ENCODE data around the gene DNA2. TPM values are rescaled to one million over a fixed set of nuclear protein-coding genes. Genes with fewer than 3 reads are reported as not detected.

DNA2 gene
- total RNA-seq, 1 donor from 2014 or later: 3.7 TPM

- Histone ChIP-seq H3K4me1 (no peaks in the 10 kb centered on the region), H3K9me3 (no peaks in the 10 kb centered on the region), H3K27ac (no peak overlapping the region), H3K36me3 (no peaks in the 10 kb centered on the region), H3K4me3 (no peak overlapping the region), H3K27me3 (no peaks in the 10 kb centered on the region)
- TF ChIP-seq POLR2A (IDR thresholded peaks at IDR 0.05) (no peak), CTCF (IDR thresholded peaks at IDR 0.05) (no peak), POLR2AphosphoS5 (IDR thresholded peaks at IDR 0.05; ENCODE audit: insufficient read depth in 1 of 2, low read depth in 1 of 2) (no peak)
- no peak for DNase-seq (ENCODE audit: extremely low spot score in 2 of 2)
- intact Hi-C loops (cut with DNase I): no loop called here
Observed at GRCh38 chr10:68428396-68429104, 43.2 kb downstream of the DNA2 start.

GRCh38 chr10:68424454-68425014, 47.2 kb downstream of the DNA2 start:
- TF ChIP-seq POLR2A (IDR thresholded peaks at IDR 0.05): no peak
- TF ChIP-seq POLR2AphosphoS5 (IDR thresholded peaks at IDR 0.05; ENCODE audit: insufficient read depth in 1 of 2, low read depth in 1 of 2): no peak
- TF ChIP-seq CTCF (IDR thresholded peaks at IDR 0.05): no peak
- intact Hi-C loops (cut with DNase I): no loop called here
- no peaks in the 10 kb centered on the region for H3K4me1 ChIP-seq
- H3K27me3 ChIP-seq: no peaks in the 10 kb centered on the region
- H3K4me3 ChIP-seq: no peak overlapping the region
- no peak for DNase-seq (ENCODE audit: extremely low spot score in 2 of 2)
- H3K36me3 ChIP-seq: no peaks in the 10 kb centered on the region
- no peaks in the 10 kb centered on the region for H3K9me3 ChIP-seq
- no peak overlapping the region for H3K27ac ChIP-seq

GRCh38 chr10:68423522-68423921, 48.3 kb downstream of the DNA2 start:
- no peaks in the 10 kb centered on the region for H3K27me3 ChIP-seq
- H3K4me3 ChIP-seq: no peak overlapping the region
- H3K4me1 ChIP-seq: no peaks in the 10 kb centered on the region
- no peak overlapping the region for H3K27ac ChIP-seq
- no peaks in the 10 kb centered on the region for H3K36me3 ChIP-seq
- no peaks in the 10 kb centered on the region for H3K9me3 ChIP-seq
- intact Hi-C loops (cut with DNase I): no loop called here
- DNase-seq (ENCODE audit: extremely low spot score in 2 of 2): no peak
- TF ChIP-seq CTCF (IDR thresholded peaks at IDR 0.05) (no peak), POLR2AphosphoS5 (IDR thresholded peaks at IDR 0.05; ENCODE audit: insufficient read depth in 1 of 2, low read depth in 1 of 2) (no peak), POLR2A (IDR thresholded peaks at IDR 0.05) (no peak)

GRCh38 chr10:68419376-68419775, 52.4 kb downstream of the DNA2 start:
- TF ChIP-seq POLR2A (IDR thresholded peaks at IDR 0.05) (no peak), POLR2AphosphoS5 (IDR thresholded peaks at IDR 0.05; ENCODE audit: insufficient read depth in 1 of 2, low read depth in 1 of 2) (no peak), CTCF (IDR thresholded peaks at IDR 0.05) (no peak)
- H3K27ac ChIP-seq: no peak overlapping the region
- no peaks in the 10 kb centered on the region for H3K4me1 ChIP-seq
- no peaks in the 10 kb centered on the region for H3K9me3 ChIP-seq
- H3K27me3 ChIP-seq: no peaks in the 10 kb centered on the region
- no peaks in the 10 kb centered on the region for H3K36me3 ChIP-seq
- H3K4me3 ChIP-seq: no peak overlapping the region
- DNase-seq (ENCODE audit: extremely low spot score in 2 of 2): no peak
- intact Hi-C loops (cut with DNase I): no loop called here

- no peak overlapping the region for H3K27ac ChIP-seq
- TF ChIP-seq POLR2AphosphoS5 (IDR thresholded peaks at IDR 0.05; ENCODE audit: insufficient read depth in 1 of 2, low read depth in 1 of 2) (no peak), POLR2A (IDR thresholded peaks at IDR 0.05) (no peak), CTCF (IDR thresholded peaks at IDR 0.05) (no peak)
- intact Hi-C loops (cut with DNase I): no loop called here
Observed at GRCh38 chr10:68408898-68409518, 62.8 kb downstream of the DNA2 start.

More at GRCh38 chr10:68408898-68409518, 62.8 kb downstream of the DNA2 start:
- DNase-seq (ENCODE audit: extremely low spot score in 2 of 2): no peak
- H3K4me1 ChIP-seq: peaks cover 13% of the 10 kb centered on the region
- no peaks in the 10 kb centered on the region for H3K36me3 ChIP-seq
- H3K27me3 ChIP-seq: no peaks in the 10 kb centered on the region
- no peaks in the 10 kb centered on the region for H3K9me3 ChIP-seq
- H3K4me3 ChIP-seq: no peak overlapping the region

Data from vagina (tissue), 2 donors.